GM12864 (cell line): ENCODE results near the gene PIEZO2.

Experiments
- DNase-seq: peaks from one replicate; pipeline ENCODE4 v3.0.0-alpha.2; 2011; ENCODE audit warnings: low read depth
- H3K4me3 ChIP-seq: 2 replicates; pipeline ENCODE4 v1.5.1; 2011; ENCODE audit warnings: mild to moderate bottlenecking, low read depth, low read length, control low read depth
- CTCF ChIP-seq: IDR thresholded peaks from 2 replicates; pipeline ENCODE4 v1.5.1; 2011; ENCODE audit warnings: low read depth, mild to moderate bottlenecking, moderate library complexity, low read length, control low read depth, inconsistent platforms; ENCODE audit errors: missing control alignments

The PIEZO2 gene

GRCh38 chr18:11150271-11150615 lies 874 bp upstream of the PIEZO2 start:
- DNase-seq = no peak
- TF ChIP-seq CTCF = no peak
- H3K4me3 ChIP-seq = peak overlapping the region; percentile 62

GRCh38 chr18:11148680-11149440 lies 509 bp downstream of the PIEZO2 start:
- TF ChIP-seq CTCF = no peak
- peak overlapping the region; percentile 62 for H3K4me3 ChIP-seq
- no peak for DNase-seq

GRCh38 chr18:11147962-11148679 lies 1.2 kb downstream of the PIEZO2 start:
- peak overlapping the region; percentile 62 for H3K4me3 ChIP-seq
- DNase-seq = no peak
- TF ChIP-seq CTCF = no peak

GRCh38 chr18:11147371-11147951 lies 1.9 kb downstream of the PIEZO2 start:
- TF ChIP-seq CTCF = no peak
- H3K4me3 ChIP-seq = peak overlapping the region; percentile 62

GRCh38 chr18:11146947-11147345 lies 2.4 kb downstream of the PIEZO2 start:
- no peak for TF ChIP-seq CTCF
- H3K4me3 ChIP-seq = peak overlapping the region; percentile 62
- DNase-seq = no peak

More at GRCh38 chr18:11147371-11147951, 1.9 kb downstream of the PIEZO2 start:
- DNase-seq = no peak

- DNase-seq = no peak
- TF ChIP-seq CTCF = no peak
- H3K4me3 ChIP-seq = peak overlapping the region; percentile 62
Measured at GRCh38 chr18:11146238-11146946, 3.0 kb downstream of the PIEZO2 start.
